ENCODE data around the gene FBXO2.
"Not testable (repeated sequence)": the region's sequence is repeated elsewhere in the genome, so short reads cannot be mapped to it uniquely, and the experiment has no call there.

The FBXO2 gene

DNA sequence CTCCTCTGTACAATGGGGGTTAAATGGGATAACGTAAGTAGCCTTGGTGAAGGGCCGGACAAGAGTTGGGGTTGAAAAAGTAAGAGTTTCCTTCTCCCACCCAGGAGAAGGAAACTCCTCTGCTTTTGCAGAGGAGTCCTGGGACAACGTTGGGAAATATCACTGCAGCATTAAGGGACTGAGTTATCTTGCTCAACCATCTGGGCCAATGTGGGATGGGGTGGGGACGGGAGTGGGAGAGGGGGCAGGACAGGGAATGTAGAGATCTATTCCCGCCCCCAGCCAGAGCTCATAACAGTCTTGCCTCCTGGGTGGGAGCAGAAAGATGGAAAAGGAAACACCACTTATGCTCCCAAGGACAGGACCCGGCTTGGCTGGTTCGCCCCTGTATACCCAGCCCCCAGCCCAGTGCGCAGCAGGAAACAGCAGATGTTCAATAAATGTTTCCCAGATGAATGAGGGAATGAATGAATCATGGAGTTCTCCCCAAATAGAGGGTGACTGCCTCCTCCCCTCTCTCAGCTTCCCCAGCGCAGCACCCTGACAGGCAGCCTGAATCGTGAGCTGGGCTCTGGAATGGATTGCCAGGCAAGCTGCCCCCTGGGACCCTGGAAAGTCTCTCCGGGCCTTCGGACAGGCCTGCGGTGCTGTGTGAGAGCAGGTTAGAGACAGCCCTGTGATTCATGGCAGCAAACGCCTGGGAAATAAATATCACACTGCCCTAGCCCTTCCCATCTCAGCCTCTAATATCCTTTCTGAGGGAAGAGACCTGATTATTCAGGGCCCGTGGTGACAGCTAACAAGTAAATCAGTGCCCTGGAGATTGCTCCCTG is 24.8 kb downstream of the FBXO2 start:
- DNase-seq (ENCODE audit: low read depth): no peak

DNA sequence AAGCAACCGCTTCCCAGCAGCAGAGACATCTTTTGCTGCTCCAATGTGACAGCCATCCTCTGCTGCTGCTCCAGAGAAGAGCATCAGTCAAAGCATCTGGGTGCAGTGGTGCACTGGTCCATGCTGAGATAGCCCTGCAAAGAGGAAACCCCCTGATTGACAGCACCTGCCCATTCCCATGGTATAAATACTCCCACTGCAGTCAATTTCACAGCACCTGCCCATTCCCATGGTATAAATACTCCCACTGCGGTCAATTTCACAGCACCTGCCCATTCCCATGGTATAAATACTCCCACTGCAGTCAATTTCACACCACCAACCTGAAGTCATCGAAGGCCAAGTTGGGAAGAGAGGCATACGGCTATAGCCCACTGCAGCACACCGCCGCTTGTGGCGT is 25.5 kb downstream of the FBXO2 start:
- no peak for DNase-seq (ENCODE audit: low read depth)

DNA sequence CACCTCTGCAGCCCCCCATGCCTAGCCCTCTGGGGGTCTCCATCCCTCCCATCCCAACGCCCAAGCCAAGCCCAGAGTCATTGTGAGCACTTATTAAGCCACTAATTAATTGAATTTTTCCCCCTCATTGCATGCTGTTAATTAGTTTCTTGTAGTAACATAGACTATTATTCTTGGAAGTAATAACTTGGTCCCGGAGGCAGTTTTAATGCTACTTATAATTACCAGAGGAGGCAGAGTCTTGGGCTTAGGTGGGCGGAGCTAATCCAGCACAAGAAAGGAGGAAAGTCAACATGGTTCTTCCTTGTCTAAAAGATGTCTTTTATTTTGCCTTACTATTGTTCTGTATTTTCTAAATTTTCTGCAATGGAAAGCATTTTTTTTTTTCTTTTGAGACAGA is 27.7 kb downstream of the FBXO2 start:
- DNase-seq (ENCODE audit: low read depth): no peak

DNA sequence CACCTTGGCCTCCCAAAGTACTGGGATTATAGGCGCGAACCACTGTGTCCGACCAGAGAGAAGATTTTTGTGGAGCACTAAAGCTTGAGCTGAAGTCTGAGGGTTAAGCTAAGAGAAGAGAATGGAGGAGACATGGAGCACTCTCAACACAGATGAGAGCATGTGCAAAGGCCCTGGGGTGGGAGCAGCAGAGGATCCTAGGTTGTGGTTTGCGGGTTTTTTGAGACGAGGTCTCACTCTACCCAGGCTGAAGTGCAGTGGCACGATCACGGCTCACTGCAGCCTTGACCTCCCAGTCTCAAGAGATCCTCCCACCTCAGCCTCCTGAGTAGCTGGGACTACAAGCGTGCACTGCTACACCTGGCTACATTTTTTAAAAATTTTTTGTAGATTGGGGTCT is 30.5 kb downstream of the FBXO2 start:
- DNase-seq (ENCODE audit: low read depth): no peak

DNA sequence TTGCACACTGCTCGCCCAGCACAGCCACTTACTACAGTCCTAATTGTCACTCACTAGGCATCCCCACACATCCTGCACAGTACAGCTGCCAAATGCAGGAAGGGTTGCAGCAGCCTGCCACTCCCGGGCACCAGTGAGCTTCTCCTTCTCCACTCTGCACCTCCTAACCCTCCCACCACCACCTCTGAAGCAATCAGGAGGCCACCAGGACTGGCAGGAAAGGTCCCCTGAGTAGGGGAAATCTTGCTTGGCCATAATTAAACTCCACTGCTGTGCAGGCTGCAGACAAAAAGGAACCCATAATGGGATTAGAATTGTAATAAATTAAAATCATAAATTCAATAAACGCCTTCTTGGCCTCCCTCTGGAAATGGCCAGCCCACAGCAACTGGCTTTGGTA is 31.8 kb downstream of the FBXO2 start:
- no peak for DNase-seq (ENCODE audit: low read depth)

DNA sequence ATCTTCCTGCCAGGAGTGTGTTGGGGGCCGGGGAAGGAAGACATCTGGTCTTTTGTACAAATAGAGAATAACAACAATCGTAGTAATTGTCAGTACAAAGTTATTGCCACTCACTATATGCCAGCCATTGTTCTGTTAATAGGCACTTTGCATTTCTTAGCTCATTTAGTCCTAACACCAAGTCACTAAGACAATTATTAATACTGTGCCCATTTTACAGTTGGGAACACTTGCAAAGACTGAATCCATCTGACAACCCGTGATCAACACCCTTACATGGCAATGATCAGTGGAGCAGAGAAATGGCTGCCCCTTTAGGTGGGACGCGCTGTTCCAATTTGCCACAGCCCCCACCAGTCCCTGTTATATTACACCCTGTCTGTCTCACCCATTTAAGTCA is 33.3 kb downstream of the FBXO2 start:
- no peak for DNase-seq (ENCODE audit: low read depth)

DNA sequence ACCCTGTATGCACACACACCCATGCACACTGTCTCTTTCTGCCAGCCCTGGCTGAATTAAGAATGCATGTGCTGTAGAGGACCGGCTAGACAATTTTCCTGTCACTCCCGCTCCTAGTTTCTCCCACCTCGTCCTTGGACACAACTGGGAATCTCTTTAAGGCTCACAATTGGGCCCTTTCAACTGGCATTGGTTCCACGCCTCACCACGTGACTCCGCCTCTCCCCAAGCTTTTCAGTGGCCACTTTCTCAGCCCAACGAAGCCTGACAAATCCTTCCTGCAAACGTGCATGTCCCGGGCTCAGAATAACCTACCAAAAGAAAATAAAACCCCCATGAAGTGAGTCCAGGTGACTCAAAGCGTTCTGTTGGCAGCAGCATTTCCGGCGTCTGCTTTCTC is 33.8 kb downstream of the FBXO2 start:
- no peak for DNase-seq (ENCODE audit: low read depth)

DNA sequence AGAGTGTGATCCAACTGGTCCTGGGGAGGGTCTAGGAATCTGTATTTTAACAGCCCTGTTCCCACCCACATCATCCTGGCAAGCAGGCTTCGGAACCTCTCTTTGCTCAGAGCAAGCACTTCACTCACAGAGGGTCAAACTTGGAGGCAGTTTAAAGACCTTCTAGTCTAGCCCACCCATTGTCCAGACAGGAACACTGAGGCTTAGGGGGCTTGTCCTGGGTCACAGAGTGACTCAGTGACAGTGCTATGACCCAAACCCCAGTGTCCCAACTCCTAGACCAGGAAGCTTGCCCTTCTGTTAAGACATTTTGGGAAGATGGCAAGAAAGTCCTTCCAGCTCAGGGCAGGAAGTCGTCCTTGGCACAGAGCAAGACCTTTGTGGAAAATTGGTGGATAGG is 36.5 kb downstream of the FBXO2 start:
- DNase-seq (ENCODE audit: low read depth): no peak

DNA sequence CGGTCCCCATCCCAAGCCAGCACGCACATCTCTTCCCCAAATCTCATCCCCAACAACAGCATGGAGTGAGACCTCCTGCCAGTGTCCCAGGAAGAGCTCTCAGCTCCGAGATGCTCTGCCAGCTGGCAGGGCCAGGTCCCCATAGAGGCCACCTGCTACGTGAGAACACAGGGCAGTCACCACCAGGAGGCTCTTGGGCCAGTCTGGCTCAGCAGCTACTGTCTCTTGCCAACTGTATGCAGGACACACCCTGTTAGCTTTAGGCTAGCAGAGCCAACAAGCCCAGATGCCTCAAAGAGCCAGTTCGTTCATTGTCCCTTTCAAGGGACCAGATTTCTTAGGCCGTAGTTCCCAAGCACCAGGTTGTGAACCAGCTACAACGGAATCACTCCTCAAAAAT is 36.9 kb downstream of the FBXO2 start:
- no peak for DNase-seq (ENCODE audit: low read depth)

DNA sequence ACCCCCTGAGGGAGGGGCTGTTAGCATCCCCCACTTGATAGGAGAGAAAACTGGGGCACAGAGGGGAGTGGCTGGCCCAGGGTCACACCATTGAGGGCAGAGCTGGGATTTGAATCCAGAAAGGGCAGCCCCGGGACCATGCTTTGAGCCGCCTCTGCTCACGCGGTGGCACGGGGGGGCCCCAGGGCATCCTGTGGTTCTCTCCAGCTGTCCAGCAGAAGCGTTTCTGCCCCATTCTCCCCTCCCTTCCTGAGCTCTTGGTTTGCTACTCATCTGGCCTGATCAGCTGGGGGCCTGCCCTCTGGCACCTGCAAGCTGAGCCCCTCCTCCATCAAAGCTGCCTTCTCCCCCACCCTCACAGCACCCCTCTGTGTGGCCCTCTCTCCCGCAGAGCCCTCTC is 37.5 kb downstream of the FBXO2 start:
- no peak for DNase-seq (ENCODE audit: low read depth)

DNA sequence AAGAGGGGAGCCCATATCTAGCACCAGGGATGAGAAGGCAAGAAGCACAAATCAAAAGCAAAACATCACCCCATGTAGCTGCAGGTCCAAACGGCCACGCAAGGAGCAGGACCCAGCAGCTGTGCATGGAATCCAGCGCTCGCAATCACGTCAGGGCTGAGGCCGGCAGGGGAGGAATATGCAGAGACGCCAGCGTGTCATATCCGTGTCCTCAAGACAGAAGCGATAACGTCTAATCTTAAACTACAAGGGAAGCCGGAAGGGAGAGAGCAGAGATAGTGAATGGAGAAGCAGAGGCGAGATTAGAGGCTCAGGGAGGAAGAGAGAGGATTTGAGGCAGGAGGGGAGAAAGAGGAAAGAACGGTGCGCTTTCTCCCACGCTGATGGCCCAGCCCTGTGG is 39.1 kb downstream of the FBXO2 start:
- DNase-seq (ENCODE audit: low read depth): no peak

DNA sequence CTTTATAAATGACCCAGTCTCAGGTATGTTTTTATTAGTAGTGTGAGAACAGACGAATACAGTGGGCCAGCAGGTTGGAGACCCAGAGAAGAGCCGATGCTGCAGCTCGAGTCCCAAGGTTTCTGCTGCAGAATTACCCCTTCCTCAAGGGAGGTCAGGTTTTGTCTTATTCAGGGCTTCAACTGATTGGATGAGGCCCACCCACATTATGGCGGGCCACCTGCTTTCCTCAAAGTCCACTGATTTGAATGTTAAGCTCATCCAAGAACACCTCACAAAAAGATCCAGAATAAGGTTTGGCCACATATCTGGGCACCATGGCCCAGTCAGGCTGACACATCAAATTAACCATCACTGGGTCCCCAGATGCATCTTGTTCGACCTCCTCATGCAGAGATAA is 40.9 kb downstream of the FBXO2 start:
- no peak for DNase-seq (ENCODE audit: low read depth)

DNA sequence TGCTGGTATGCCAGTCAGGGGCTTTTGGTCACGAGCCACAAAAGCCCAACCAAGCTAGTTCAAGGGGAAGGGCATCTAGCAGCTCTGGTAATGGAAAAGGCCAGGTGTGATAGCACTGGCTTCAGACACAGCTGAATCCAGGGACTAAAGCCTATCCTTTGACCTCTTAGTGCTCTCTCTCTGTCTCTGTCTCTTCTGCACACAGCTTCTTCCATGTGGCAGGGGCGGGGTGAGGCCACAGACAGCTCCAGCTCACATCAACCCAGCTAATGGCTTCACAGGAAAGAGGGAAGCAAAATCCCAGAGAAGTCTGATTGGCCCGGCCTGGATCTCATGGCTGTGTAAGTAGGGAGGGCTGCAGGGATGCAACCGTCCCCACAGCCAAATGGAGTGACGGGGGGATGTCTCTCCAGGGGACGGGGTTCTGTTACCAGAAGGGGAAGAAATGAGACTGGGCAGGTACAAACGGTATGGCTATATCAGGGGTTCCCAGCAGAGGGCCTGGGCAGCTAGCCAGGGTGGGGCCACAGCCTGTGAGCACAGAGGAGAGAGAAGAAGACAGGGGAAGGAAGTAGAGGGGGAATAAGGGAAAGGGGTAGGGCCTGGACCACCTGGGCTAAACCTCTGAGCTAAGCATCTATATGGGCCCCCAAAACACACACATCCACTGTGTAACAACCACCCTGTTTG is 42.4 kb downstream of the FBXO2 start:
- no peak for DNase-seq (ENCODE audit: low read depth)

DNA sequence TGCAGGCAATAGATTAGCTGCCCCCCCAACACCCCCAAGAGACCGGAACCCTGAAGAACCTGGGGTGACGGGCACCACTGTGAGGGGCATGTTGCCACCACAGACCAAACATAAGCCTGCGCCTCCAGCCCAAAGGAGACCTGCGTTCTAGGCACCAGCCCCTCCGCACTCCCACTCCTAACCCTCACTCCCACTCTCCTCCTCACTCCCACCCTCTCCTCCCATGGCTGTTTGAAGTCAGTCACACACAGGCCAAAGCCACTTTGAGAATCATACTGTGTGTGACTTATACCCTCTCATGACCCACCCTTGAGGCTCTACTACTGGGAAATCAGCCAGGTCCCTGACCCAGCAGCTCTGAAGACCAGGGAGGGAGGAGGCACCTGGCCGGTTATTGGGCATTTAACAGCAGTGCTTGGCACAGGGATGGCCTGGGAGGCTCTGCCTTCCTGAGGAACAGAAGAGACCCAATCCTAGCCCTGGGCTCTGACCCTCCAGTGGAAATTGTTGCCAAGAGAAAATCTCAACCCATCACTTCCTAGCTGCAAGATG is 43.5 kb downstream of the FBXO2 start:
- no peak for DNase-seq (ENCODE audit: low read depth)

DNA sequence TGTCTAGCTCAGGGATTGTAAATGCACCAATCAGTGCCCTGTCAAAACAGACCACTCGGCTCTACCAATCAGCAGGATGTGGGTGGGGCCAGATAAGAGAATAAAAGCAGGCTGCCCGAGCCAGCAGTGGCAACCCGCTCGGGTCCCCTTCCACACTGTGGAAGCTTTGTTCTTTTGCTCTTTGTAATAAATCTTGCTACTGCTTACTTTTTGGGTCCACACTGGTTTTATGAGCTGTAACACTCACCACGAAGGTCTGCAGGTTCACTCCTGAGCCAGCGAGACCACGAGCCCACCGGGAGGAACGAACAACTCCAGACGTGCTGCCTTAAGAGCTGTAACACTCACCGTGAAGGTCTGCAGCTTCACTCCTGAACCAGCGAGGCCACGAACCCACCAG is 44.9 kb downstream of the FBXO2 start:
- DNase-seq (ENCODE audit: low read depth): not testable (repeated sequence)

DNA sequence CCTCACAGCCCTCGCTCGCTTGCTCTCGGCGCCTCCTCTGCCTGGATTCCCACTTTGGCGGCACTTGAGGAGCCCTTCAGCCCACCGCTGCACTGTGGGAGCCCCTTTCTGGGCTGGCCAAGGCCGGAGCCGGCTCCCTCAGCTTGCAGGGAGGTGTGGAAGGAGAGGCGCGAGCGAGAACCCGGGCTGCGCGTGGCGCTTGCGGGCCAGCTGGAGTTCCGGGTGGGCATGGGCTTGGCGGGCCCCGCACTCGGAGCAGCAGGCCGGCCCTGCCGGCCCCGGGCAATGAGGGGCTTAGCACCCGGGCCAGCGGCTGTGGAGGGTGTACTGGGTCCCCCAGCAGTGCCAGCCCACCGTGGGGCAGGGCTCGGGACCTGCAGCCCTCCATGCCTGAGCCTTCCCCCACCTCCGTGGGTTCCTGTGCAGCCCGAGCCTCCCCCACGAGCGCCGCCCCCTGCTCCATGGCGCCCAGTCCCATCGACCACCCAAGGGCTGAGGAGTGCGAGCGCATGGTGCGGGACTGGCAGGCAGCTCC is 45.6 kb downstream of the FBXO2 start:
- DNase-seq (ENCODE audit: low read depth): not testable (repeated sequence)

DNA sequence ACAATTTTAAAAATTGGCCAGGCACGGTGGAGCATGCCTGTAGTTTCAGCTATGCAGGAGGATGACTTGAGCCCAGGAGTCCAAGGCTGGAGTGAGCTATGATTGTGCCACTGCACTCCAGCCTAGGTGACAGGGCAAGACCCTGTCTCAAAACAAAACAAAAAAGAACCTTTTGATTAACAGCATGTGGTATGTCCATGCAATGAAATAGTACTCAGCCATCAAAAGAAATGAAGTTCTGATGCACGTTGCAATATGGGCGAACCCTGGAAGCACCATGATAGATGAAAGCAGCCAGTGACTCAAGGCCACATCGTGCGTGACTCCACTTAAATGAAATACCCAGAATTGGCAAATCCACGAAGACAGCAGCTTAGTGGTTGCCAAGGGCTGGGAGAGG is 47.5 kb downstream of the FBXO2 start:
- DNase-seq (ENCODE audit: low read depth): no peak

DNA sequence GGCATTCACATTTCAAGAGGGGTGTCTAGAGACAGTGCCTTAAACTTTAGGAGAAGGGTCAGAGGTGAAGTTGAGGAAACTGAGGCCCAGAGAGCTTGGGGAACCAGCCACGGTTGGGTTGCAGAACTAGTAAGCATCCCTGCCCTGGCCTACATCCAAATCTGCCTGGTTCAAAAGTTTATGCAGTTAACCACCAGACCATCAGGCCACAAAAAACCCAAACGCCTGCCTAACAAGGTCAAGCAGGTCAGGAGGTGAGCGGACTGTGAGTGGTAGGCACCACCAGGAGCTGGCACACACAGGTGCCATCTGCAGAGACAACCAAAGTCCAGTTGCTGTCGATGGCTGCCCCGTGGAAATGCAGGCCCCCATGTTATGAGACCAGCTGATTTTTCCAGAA is 51.2 kb downstream of the FBXO2 start:
- no peak for DNase-seq (ENCODE audit: low read depth)

DNA sequence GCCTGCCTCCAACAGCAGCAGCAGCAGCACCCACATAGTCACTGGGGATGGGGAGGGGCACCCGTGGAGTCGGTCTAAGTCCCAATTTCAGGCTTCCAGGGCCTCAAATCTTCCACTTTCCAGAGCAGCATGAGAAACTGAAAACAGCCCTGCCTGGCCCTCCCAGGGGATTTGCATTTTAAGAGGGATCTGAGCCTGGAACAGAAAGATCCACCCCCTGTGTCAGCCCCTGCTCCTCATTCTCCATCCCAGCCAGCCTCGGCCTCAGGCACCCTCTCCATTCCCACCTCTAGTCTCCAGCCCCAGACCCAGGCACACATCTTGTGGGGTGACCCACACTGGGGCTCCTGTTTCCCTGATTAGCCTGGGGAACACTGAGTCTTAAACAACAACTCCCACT is 51.8 kb downstream of the FBXO2 start:
- DNase-seq (ENCODE audit: low read depth): no peak

DNA sequence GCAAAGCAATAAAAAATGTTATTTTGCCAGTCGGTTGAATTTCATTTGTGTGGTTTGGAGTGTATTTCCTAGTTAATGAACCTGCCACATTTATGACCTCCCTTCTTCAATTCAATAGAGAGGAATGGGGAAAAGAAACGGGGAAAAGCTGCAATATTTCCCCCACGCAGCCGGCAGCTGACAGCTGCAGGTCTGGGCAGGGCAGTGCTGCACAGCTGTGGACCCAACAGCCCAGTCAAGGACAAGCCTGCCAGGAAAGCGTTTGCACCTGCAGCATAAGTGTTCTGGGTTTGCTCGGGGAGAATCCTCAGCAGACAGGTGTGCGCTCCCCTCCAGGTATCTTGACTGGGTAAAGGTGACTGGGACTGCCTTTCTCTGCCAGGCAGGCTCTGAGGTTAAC is 53.4 kb downstream of the FBXO2 start:
- no peak for DNase-seq (ENCODE audit: low read depth)

DNA sequence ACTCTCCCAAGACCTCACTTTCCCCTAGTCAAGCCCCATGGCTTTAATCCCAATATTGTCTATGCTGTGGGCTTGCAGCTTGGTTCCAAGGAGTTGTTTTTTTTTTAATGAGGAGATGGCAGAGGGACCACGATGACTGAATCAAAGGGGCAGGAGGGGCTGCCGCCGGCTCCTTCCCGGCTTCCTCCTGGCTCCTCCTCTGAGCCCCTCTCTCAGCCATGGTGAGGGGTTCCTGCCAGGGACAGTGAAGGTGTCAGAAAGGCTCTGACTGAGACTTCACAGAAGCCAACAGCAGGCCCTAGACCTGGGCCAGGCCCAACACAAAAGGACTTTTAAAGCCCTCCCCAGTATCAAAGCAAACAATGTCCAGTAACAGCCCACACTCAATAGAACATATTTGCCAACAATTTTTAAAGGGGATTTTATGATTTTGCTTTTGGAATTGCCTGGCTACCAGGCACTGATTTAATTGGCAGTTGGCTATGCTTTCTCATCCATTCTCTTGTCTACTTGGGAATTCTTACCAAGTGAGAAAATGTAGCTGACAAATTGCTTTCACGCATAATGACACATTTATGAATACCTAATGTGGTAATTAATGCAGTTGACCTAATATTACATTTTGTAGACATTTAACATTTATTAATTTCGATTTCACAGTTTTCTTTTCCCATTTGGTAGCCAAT is 54.2 kb downstream of the FBXO2 start:
- DNase-seq (ENCODE audit: low read depth): no peak

DNA sequence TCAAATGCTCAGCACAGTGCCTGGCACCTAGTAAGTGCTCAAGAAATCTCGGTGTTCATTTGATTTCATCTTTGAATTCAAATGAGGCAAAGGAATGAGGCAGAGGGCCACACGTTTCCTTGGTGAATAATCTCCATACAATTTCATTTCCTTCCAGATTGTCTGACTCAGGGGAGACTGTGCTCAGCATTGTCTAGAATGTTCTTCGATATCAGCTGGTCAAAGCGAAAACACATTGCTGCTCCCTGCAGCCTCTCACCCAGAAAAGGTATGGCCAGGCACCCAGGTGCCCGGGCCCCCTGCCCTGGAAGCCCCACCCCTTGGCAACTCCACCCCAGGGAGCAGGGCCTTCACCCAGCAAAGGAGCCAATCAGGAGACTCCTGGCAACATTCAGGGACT is 55.8 kb downstream of the FBXO2 start:
- DNase-seq (ENCODE audit: low read depth): no peak
